A673 (cell line): ENCODE measurements around the gene GLTP. TPM values are rescaled to one million over a fixed set of nuclear protein-coding genes. Genes with fewer than 3 reads are reported as not detected.

Experiments
- BruUV-seq: library from RNA; stranded (reverse); fragments of 400-500 nt; replicated peaks from 2 replicates; lab custom pipeline; 2021; lab: Mats Ljungman, UMichigan
- CTCF ChIA-PET: fragments of 300-600 bp; sonication (Branson Sonifier 250); formaldehyde crosslinking; loops from one replicate; lab custom pipeline; 2022; ENCODE audit warnings: antibody characterized with exemption; lab: Charles Lee
- POLR2A ChIA-PET: fragments of 300-600 bp; sonication (Branson Sonifier 250); formaldehyde crosslinking; loops from one replicate; lab custom pipeline; 2022; ENCODE audit warnings: antibody characterized with exemption; ENCODE audit not compliant: low non-redundant PET; lab: Charles Lee
- DNase-seq: peaks from one replicate; pipeline ENCODE4 v3.0.0-alpha.2; 2015; ENCODE audit warnings: low spot score
- H3K27ac ChIP-seq: fragments of 200-600 bp; sonication (generic); 2 replicates; pipeline ENCODE4 v1.5.1; 2016; ENCODE audit warnings: mixed run types, low read depth, mild to moderate bottlenecking, mixed read lengths, antibody characterized with exemption, low read length; ENCODE audit not compliant: poor library complexity, severe bottlenecking
- H3K27me3 ChIP-seq: fragments of 200-600 bp; sonication (generic); replicated peaks from 2 replicates; pipeline ENCODE4 v1.6.1; 2017; ENCODE audit warnings: mixed run types, low read depth, mild to moderate bottlenecking, mixed read lengths, antibody characterized with exemption, low read length; ENCODE audit not compliant: insufficient read depth, poor library complexity
- H3K36me3 ChIP-seq: fragments of 200-600 bp; sonication (generic); 2 replicates; pipeline ENCODE4 v1.6.1; 2016; ENCODE audit warnings: mixed run types, mild to moderate bottlenecking, mixed read lengths, antibody characterized with exemption, low read length; ENCODE audit not compliant: insufficient read depth, poor library complexity, severe bottlenecking
- H3K4me1 ChIP-seq: fragments of 200-600 bp; sonication (generic); 2 replicates; pipeline ENCODE4 v1.6.1; 2017; ENCODE audit warnings: mixed run types, mild to moderate bottlenecking, mixed read lengths, antibody characterized with exemption, low read length; ENCODE audit not compliant: insufficient read depth, poor library complexity, severe bottlenecking
- H3K4me3 ChIP-seq: fragments of 200-600 bp; sonication (generic); 2 replicates; pipeline ENCODE4 v1.5.1; 2016; ENCODE audit warnings: low read depth, mixed run types, mild to moderate bottlenecking, mixed read lengths, low read length; ENCODE audit not compliant: poor library complexity, severe bottlenecking
- H3K9me3 ChIP-seq: fragments of 200-600 bp; sonication (generic); 2 replicates; pipeline ENCODE4 v1.6.1; 2016; ENCODE audit warnings: mixed run types, low read depth, mild to moderate bottlenecking, mixed read lengths, antibody characterized with exemption, low read length; ENCODE audit not compliant: poor library complexity, severe bottlenecking
- EZH2 ChIP-seq: fragments of 200-600 bp; sonication (generic); IDR thresholded peaks from 2 replicates; pipeline ENCODE4 v1.6.1; 2017; ENCODE audit warnings: borderline replicate concordance, low read depth, mild to moderate bottlenecking, mixed read lengths, antibody characterized with exemption, low read length; ENCODE audit not compliant: poor library complexity, severe bottlenecking
- intact Hi-C: fragments of 100-400 bp; cut with micrococcal nuclease; formaldehyde crosslinking; loops from one replicate; pipeline ENCODE4 v1.10.0; 2022; ENCODE audit not compliant: unreplicated experiment
- total RNA-seq: library from RNA; stranded (reverse); gene quantifications from 2 replicates; pipeline ENCODE4 v1.2.3, GENCODE V29; 2021
- TF ChIP-seq, protein P1 (sequence below): fragments of 300-800, 200-600 bp; sonication (generic); conservative IDR thresholded peaks from 2 replicates; pipeline ENCODE4 v1.5.1; 2017; ENCODE audit warnings: low read depth, mild to moderate bottlenecking, antibody characterized with exemption, low read length, moderate library complexity, mixed read lengths

The GLTP gene
- total RNA-seq, 1 experiment from 2014 or later: 20.2 TPM

DNA sequence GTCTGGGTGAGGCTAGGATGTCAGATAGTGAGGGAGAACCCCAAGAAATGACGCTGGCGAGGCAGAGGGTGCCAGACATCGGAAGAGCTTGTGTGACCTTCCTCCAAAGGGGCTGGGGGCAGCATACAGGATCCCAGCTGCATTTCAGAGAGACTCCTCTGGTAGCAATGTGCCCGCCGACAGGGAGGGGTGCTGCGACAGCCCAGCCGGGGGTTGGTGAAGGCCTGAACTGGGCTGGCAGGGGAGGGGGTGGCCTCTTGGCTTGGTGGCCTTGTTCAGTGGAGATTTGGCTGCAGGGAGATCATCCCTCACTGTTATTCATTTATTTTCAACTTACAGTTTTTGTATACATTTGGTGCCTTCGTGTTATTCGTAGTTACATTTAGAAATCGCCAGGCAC lies 25.0 kb upstream of the GLTP start:
- ChIA-PET POLR2A (no interaction called here), CTCF (no interaction called here)
- TF ChIP-seq, protein P1, sequence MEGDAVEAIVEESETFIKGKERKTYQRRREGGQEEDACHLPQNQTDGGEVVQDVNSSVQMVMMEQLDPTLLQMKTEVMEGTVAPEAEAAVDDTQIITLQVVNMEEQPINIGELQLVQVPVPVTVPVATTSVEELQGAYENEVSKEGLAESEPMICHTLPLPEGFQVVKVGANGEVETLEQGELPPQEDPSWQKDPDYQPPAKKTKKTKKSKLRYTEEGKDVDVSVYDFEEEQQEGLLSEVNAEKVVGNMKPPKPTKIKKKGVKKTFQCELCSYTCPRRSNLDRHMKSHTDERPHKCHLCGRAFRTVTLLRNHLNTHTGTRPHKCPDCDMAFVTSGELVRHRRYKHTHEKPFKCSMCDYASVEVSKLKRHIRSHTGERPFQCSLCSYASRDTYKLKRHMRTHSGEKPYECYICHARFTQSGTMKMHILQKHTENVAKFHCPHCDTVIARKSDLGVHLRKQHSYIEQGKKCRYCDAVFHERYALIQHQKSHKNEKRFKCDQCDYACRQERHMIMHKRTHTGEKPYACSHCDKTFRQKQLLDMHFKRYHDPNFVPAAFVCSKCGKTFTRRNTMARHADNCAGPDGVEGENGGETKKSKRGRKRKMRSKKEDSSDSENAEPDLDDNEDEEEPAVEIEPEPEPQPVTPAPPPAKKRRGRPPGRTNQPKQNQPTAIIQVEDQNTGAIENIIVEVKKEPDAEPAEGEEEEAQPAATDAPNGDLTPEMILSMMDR: no peak
- TF ChIP-seq EZH2: no peak
- no peak for DNase-seq
- H3K27me3 ChIP-seq: no peaks in the 10 kb centered on the region
- no peaks in the 10 kb centered on the region for H3K4me1 ChIP-seq
- intact Hi-C loops: no loop called here
- no peak overlapping the region for H3K4me3 ChIP-seq
- H3K36me3 ChIP-seq: peaks cover 47% of the 10 kb centered on the region
- no peak overlapping the region for H3K27ac ChIP-seq
- H3K9me3 ChIP-seq: no peaks in the 10 kb centered on the region
- no TSS peak for BruUV-seq

DNA sequence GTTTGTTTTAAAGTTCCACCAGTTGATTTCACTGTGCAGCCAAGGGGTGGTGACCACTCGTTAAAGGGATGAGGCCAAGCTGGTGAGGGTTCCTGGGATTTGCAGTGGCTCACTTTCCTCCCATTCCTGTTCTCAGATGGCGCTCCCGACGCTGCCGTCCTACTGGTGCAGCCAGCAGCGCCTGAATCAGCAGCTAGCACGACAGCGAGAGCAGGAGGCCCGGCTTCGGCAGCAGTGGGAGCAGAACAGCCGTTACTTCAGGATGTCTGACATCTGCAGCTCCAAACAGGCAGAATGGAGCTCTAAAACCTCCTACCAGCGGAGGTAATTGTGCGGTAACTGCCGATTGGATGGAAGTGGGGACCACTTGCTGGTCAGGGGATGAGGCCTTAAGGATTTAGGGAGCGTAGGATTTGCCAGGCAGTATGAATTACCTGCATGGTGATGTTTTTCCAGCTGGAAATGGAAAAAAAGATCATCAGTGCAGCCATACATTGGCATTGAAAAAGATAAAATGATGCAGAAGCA lies 22.6 kb upstream of the GLTP start:
- Histone ChIP-seq H3K4me1 (peaks cover 6% of the 10 kb centered on the region), H3K27me3 (no peaks in the 10 kb centered on the region), H3K4me3 (no peak overlapping the region), H3K9me3 (no peaks in the 10 kb centered on the region), H3K36me3 (peaks cover 47% of the 10 kb centered on the region), H3K27ac (no peak overlapping the region)
- TF ChIP-seq, protein P1: no peak
- TF ChIP-seq EZH2: no peak
- intact Hi-C loops: no loop called here
- BruUV-seq: no TSS peak
- ChIA-PET POLR2A (no interaction called here), CTCF (no interaction called here)
- no peak for DNase-seq

DNA sequence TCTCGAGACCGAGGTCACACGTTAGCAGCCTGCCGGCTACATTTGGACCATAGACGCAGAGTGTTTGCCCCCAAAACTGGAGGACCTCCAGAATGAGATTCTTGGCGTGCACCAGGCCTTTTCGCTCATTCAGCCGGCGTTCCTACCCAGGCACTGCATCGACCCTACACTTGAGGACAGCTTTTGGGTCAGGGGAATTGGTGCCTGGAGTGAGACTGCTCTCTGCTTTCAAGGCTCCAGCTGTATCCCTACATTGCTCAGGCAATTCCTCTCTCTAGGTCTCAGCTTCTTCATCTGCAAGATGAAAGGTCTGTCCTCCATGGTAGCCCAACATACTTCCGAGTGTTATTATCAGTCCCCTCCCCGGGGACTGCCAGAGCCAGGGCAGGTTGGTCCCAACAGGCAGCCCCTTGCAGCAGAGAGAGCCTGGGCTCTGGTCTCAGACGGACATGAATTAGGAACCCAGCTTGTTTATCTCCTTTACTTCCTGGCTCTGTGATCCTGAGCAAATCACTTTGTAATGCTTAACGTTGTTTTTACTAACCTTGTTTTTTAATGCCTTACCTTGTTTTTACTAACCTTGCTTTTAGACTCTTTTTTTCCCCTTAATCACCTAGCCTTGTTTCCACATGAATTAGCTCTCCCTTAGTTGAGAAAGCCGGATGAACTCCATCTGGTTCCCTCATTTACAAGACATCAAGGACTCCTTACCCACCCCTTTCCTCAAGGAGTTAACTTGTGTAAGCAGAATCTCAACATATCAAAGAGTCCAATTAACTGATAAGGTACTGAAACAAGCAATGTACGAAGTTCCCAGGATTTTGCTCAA lies 20.6 kb upstream of the GLTP start:
- intact Hi-C loops: no loop called here
- Histone ChIP-seq H3K4me3 (peak overlapping the region; percentile 67), H3K27ac (peak overlapping the region; percentile 86), H3K27me3 (no peaks in the 10 kb centered on the region), H3K36me3 (peaks cover 30% of the 10 kb centered on the region), H3K4me1 (peaks cover 6% of the 10 kb centered on the region), H3K9me3 (no peaks in the 10 kb centered on the region)
- BruUV-seq: no TSS peak
- no peak for TF ChIP-seq EZH2
- TF ChIP-seq, protein P1: no peak
- CTCF ChIA-PET: no interaction called here
- DNase-seq: peak; percentile 18
- POLR2A ChIA-PET: interaction anchor here (0.6 to 0.7 kb wide), 2 partner anchors 471 to 713 kb away, joined by 3 to 7 read pairs; no protein-coding TSS in a partner anchor
